NCI-H748 (cell line): Measurements from ENCODE around the gene NCF2.
"Not testable (repeated sequence)": the region's sequence is repeated elsewhere in the genome, so short reads cannot be mapped to it uniquely, and the experiment has no call there.

Source experiments
- DNase-seq: peaks from one replicate; lab custom pipeline; 2025; ENCODE audit not compliant: unreplicated experiment; lab: John Stamatoyannopoulos, UW

Gene NCF2

DNA sequence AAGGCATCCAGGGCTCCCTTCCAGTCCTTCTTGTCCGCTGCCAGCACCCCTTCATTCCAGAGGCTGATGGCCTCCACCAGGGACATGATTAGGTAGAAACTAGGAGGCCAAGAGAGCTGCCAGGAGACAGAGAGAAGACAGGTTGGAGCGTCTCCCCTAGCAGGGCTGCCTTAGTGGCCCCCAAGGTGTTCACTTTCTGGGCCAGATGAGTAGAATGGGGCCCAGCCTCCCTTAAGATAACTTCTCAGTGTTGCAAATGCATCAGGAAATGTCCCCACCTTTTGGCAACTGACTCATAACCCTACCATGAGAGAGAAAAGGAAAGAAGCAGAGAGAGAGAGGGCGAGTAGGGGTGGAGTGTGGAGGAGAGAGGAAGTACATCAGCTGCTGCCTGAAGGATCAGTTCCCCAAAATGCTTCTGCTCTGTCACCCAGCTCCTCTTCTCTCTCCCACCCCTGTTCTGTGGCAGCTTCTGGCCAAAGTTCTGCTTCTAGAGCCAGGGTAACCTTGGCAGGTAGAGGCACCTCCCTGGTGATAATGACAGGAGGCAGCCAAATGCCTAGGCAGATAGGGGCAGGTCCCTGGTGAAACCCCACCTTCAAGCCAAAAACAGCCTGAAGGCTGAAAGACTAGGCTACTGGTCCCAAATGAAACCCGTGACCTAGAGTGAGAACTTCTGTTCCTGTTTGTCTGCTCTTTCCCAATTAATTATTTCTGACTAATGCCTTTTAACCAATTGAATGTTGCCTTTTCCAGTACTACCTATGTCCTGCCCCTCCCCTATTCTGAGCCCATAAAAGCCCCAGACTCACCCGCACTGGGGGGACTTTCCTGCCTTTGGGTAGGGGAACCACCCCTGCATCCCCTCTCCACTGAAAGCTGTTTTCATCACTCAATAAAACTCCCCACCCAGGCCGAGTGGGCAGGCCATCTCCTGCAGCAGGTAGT lies at the start of gene NCF2:
TSS of gene NCF2 (minus strand) at position 216 of the 948 bp plus-strand sequence. CDS start at position 86, 130 bp downstream.
- DNase-seq, result no peak

DNA sequence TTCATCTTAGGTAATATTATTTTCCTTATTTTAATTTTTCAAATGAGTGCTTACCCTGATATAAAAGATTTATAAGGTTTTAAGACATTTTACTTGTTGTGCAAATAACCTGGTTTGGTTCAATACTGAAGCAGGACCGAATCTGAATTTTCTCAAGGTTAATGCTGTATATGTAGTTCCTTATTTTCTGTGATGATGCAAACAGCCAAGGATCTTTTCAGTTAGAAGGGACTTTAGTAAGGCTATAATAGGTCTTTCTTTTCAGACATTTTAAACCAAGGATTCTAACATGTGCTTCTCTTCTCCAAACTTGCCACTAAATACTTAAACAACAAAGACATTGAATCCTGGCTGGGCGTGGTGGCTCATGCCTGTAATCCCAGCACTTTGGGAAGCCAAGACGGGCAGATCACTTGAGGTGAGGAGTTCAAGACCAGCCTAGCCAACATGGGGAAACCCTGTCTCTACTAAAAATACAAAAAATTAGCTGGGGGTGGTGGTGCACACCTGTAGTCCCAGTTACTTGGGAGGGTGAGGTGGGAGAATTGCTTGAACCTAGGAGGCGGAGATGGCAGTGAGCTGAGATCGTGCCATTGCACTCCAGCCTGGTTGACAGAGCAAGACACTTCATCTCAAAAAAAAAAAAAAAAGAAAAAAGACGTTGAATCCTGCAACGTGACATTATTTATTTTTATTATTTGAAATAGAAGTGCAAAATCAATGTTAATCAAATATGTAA lies 48.6 kb upstream of the NCF2 start:
- DNase-seq, result no peak

- DNase-seq, result no peak
Observed at GRCh38 chr1:183636783-183637182, 46.5 kb upstream of the NCF2 start.

DNA sequence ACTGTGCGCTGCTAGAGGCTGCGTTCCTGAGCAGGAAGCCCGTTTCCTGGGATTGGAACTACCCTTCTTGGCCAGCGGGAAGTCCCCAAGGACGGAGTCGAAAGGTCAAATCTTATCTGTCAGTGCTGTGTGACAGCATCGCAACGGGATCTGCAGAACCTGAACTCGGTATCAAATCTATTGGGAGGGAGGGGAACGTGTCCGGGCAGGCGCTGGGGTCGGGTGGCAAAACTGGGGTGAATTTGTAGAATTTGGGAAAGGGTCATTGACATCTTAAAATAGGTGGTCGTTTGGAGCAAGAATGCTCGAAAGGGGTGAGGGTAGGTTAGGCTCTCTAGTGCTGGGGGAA lies 46.0 kb upstream of the NCF2 start:
- no peak for DNase-seq

- peak; percentile 98 for DNase-seq
Observed at GRCh38 chr1:183635606-183636333, 45.5 kb upstream of the NCF2 start, which contains the start of gene ARPC5. TSS of gene ARPC5 (minus strand) at chr1:183635783. CDS start at chr1:183635659, 124 bp downstream.

- peak; percentile 39 for DNase-seq
Observed at GRCh38 chr1:183635099-183635605, 44.9 kb upstream of the NCF2 start.

GRCh38 chr1:183634429-183635065 lies 44.3 kb upstream of the NCF2 start:
- DNase-seq, result no peak

DNA sequence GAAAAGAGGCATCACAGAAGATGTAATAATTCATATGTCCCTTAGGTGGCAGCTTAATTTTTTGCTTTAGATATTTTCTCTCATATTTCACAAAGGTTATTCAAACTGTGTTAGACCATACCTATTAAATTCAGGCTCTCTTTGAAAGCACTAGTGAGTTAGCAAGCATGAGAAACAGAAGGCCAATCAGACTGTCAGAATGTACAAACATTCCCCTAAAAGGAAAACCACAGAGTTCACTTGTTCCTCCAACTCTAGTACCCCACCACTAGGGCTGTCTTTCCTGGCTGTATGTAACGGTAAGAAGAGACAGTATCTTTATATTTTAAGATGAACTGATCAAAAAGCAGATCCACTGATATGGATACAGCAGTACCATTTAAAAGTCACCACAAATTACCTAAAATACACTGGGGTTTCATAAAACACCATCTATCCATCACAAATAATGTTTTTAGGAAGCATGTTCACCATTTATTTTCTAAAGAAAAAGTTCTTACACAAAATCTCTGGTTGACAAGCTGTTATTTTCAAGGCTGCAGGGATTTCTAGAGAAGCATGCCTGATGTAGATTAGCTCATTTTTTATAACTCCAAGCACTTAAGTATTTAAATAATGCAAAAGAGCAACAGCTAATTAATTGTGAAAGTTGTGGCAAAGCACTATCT lies 43.6 kb upstream of the NCF2 start:
- DNase-seq, result peak; percentile 27

GRCh38 chr1:183632964-183633363 lies 42.7 kb upstream of the NCF2 start:
- DNase-seq, result no peak

DNA sequence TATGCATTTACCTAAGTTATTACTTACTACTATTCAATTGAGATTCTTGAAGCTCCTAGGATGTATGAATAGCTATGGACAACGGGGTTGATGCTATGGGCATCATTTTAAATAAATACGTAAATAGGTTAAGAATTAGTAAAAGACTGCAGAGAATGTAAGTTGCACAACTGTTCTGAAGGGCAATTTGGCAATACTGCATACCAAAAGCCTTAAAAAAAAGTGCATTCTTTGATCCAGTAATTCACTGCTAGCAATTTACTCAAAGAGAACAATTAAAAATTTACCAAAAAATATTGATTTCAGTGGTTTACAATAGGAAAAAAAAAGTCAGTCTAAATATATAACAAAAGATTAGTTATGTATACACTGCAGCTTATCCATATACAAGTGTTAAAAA lies 41.9 kb upstream of the NCF2 start:
- DNase-seq, result no peak

GRCh38 chr1:183630748-183631147 lies 40.5 kb upstream of the NCF2 start:
- no peak for DNase-seq

DNA sequence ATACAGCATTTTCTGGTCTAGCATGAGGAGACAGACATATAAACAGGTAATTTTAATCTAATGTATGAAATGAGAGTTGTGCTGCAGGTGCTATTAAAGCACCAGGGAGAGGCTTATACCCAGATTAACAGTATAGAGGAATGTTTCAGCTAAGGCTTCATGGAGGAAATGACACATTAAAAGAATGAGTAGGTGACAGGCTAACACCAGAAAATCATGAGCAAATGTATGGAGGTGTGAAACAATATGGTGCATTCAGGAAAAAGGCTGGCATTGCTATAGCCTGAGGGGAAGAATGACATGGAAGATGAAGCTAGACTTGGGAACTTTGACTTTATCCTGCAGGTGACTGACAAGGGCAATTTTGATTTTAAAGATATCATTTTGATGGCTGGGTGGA lies 38.3 kb upstream of the NCF2 start:
- DNase-seq, result no peak

DNA sequence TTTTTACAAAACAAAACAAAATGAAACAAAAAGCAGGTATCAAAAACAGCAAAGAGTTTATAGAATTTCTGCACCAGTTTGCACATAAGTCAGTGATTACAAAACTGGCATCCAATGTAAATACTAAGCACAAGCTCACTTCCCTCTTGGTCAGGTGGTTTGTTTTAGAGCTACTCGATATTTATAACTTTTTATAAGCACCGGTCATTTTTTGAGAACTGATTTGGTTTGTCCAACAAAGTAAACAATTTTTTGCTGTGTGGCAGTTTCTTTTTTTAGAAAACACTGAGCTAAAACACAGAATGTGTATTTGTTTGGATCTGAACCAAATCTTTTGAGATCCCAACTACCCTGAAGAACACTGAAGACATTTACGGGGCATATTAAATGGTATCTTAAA lies 36.0 kb upstream of the NCF2 start:
- not testable (repeated sequence) for DNase-seq

- peak; percentile 58 for DNase-seq
Observed at GRCh38 chr1:183622884-183623785, 32.9 kb upstream of the NCF2 start.

DNA sequence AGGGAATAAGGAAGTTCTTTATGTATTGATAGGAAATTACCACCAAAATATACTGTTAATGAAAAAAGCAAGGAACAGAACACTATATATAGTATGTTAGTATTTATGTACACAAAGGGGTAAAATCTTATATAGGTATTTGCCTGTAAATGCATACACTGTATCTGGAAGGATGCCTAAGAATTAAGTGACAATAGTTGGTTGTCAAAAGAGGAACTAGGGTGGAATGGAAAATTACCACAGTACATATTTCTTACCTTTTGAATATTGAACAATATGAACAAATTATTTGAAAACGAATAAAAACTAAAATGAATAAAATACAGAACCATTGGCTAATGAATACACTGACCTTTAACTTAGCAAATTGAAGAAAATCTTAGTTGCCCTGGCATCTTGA lies 31.8 kb upstream of the NCF2 start:
- DNase-seq, result no peak

- DNase-seq, result no peak
Observed at GRCh38 chr1:183620311-183620710, 30.1 kb upstream of the NCF2 start.

DNA sequence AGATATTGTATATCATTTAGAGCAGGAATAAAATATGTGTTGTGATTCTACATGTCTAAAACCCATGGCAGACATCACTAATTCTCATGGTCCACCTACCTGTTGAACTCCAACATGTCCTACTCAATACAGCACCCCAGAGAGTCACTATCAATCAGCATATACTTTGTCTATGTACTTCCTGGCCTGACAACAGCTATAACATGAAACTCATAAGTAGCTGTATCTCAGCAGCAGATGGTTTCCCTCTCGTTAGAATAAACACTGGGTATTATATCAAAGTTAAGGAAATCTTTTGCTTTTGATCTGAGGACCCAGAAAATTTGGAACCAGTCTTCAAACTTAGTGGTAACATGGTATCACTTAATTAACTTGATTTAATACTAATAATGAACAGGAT lies 29.5 kb upstream of the NCF2 start:
- DNase-seq, result no peak

DNA sequence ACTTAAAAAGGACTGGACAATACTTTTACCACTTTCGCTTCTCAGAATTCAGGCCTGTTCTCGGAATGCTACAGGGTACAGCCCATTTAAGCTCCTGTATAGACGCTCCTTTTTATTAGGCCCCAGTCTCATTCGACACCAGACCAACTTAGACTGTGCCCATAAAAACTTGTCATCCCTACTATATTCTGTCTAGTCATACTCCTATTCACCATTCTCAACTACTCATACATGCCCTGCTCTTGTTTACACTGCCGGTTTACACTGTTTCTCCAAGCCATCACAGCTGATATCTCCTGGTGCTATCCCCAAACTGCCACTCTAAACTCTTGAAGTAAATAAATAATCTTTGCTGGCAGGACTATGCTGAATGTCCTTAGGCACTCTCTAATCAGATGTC lies 27.9 kb upstream of the NCF2 start:
- not testable (repeated sequence) for DNase-seq

- not testable (repeated sequence) for DNase-seq
Observed at GRCh38 chr1:183612975-183613374, 22.7 kb upstream of the NCF2 start.
